Prostate gland (tissue), 2 donors: ENCODE measurements around the gene HSF4.

Experiments used
- POLR2AphosphoS5 ChIP-seq: sonication (generic); formaldehyde crosslinking; IDR thresholded peaks from one replicate; pipeline ENCODE4 v1.6.1; 2017; ENCODE audit warnings: antibody characterized with exemption
- TF ChIP-seq, protein P1 (sequence below), 4 experiments: fragments of 200-600 bp in 2 of 4; fragments of 450-650 bp in 2 of 4; sonication (generic) in 2 of 4; IDR thresholded peaks; 1 replicate in 3 of 4; 2 replicates in 1 of 4; pipeline ENCODE4 v1.5.1; 2016 to 2019; ENCODE audit warnings: antibody characterized with exemption in 4 of 4, mild to moderate bottlenecking in 2 of 4, moderate library complexity in 2 of 4

DNA sequence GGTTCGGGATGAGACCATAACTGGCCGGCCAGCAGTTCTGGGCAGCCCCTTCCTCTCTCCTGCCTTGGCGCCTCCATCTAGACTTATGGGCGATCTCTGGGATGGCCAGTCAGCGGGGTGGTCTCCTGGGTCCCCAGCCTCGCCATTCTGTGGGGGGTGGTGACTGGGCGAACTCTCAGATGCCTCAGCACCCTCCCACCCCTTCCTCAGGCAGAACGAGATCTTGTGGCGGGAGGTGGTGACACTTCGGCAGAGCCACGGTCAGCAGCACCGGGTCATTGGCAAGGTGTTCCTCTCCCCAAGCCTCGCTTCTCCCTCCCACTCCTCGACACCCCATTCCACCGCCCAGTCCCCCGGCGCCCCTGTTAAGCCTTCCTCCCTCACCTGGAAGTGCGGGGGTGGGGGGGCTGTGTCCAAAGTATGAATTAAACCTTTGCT is 1.6 kb downstream of the HSF4 start:
- TF ChIP-seq, protein P1, sequence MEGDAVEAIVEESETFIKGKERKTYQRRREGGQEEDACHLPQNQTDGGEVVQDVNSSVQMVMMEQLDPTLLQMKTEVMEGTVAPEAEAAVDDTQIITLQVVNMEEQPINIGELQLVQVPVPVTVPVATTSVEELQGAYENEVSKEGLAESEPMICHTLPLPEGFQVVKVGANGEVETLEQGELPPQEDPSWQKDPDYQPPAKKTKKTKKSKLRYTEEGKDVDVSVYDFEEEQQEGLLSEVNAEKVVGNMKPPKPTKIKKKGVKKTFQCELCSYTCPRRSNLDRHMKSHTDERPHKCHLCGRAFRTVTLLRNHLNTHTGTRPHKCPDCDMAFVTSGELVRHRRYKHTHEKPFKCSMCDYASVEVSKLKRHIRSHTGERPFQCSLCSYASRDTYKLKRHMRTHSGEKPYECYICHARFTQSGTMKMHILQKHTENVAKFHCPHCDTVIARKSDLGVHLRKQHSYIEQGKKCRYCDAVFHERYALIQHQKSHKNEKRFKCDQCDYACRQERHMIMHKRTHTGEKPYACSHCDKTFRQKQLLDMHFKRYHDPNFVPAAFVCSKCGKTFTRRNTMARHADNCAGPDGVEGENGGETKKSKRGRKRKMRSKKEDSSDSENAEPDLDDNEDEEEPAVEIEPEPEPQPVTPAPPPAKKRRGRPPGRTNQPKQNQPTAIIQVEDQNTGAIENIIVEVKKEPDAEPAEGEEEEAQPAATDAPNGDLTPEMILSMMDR (IDR thresholded peaks at IDR 0.05) = no peak
- no peak for TF ChIP-seq POLR2AphosphoS5
